DOHH2 (cell line): ENCODE data around the gene ATP5F1D.

Experiments
- H3F3A ChIP-seq: fragments of 200-600 bp; sonication (generic), shearing (Covaris generic); 2 replicates; pipeline ENCODE4 v1.6.0; 2016; ENCODE audit warnings: antibody characterized with exemption, mild to moderate bottlenecking; ENCODE audit not compliant: control insufficient read depth, insufficient read depth
- H3K27ac ChIP-seq: fragments of 200-600 bp; sonication (generic); 2 replicates; pipeline ENCODE4 v1.5.1; 2014; ENCODE audit warnings: low read depth, mild to moderate bottlenecking, low read length, moderate library complexity
- H3K27me3 ChIP-seq: fragments of 200-600 bp; sonication (generic); 2 replicates; pipeline ENCODE4 v1.6.1; 2014; ENCODE audit warnings: mild to moderate bottlenecking, low read length, mixed read lengths; ENCODE audit not compliant: control insufficient read depth
- H3K36me3 ChIP-seq: fragments of 200-600 bp; sonication (generic); 2 replicates; pipeline ENCODE4 v1.6.1; 2014; ENCODE audit warnings: mild to moderate bottlenecking, low read length, moderate library complexity, mixed read lengths; ENCODE audit not compliant: control insufficient read depth
- H3K4me1 ChIP-seq: fragments of 200-600 bp; sonication (generic); 2 replicates; pipeline ENCODE4 v1.6.1; 2014; ENCODE audit warnings: mild to moderate bottlenecking, low read length, mixed read lengths; ENCODE audit not compliant: control insufficient read depth
- H3K4me2 ChIP-seq: fragments of 200-600 bp; sonication (generic); 2 replicates; pipeline ENCODE4 v1.6.0; 2014; ENCODE audit warnings: mild to moderate bottlenecking, low read length, moderate library complexity
- H3K4me3 ChIP-seq: fragments of 200-600 bp; sonication (generic); 2 replicates; pipeline ENCODE4 v1.5.1; 2014; ENCODE audit warnings: mild to moderate bottlenecking, low read length, mixed read lengths
- H3K79me2 ChIP-seq: fragments of 200-600 bp; sonication (generic); 2 replicates; pipeline ENCODE4 v1.6.1; 2014; ENCODE audit warnings: mild to moderate bottlenecking, low read length, mixed read lengths; ENCODE audit not compliant: control insufficient read depth
- H3K9me2 ChIP-seq: fragments of 200-600 bp; sonication (generic); replicated peaks from 2 replicates; pipeline ENCODE4 v1.6.1; 2014; ENCODE audit warnings: mild to moderate bottlenecking, low read length, mixed read lengths; ENCODE audit not compliant: control insufficient read depth
- H3K9me3 ChIP-seq: fragments of 200-600 bp; sonication (generic); 2 replicates; pipeline ENCODE4 v1.6.1; 2014; ENCODE audit warnings: antibody characterized with exemption, low read length, mixed read lengths; ENCODE audit not compliant: control insufficient read depth, insufficient read depth
- H4K20me1 ChIP-seq: fragments of 200-600 bp; sonication (generic); 2 replicates; pipeline ENCODE4 v1.6.0; 2014; ENCODE audit warnings: low read depth, mild to moderate bottlenecking, antibody characterized with exemption, low read length, moderate library complexity; ENCODE audit not compliant: control insufficient read depth, insufficient read depth
- CTCF ChIP-seq: fragments of 200-600 bp; sonication (generic); IDR thresholded peaks from one replicate; pipeline ENCODE4 v1.5.1; 2014; ENCODE audit warnings: antibody characterized with exemption, mild to moderate bottlenecking, low read depth, low read length; ENCODE audit not compliant: poor library complexity, severe bottlenecking
- EZH2phosphoT487 ChIP-seq: fragments of 200-600 bp; sonication (generic); IDR thresholded peaks from 2 replicates; pipeline ENCODE4 v1.6.1; 2017; ENCODE audit warnings: borderline replicate concordance, mild to moderate bottlenecking, antibody characterized with exemption, low read length, moderate library complexity, mixed read lengths

The ATP5F1D gene

GRCh38 chr19:1227304-1228054, 14.1 kb upstream of the ATP5F1D start:
- H3K27me3 ChIP-seq, result no peaks in the 10 kb centered on the region
- no peaks in the 10 kb centered on the region for H3K9me2 ChIP-seq
- H4K20me1 ChIP-seq, result no peaks in the 10 kb centered on the region; the same call in 1 of the 2 replicates
- peaks cover 40% of the 10 kb centered on the region for H3K36me3 ChIP-seq
- TF ChIP-seq EZH2phosphoT487 (no peak), CTCF (no peak)
- H3K9me3 ChIP-seq, result no peaks in the 10 kb centered on the region
- no peak overlapping the region for H3K27ac ChIP-seq
- H3K79me2 ChIP-seq, result no peaks in the 10 kb centered on the region
- no peak overlapping the region for H3K4me2 ChIP-seq
- no peaks in the 10 kb centered on the region for H3K4me1 ChIP-seq
- 0 out of 2 replicates have a peak, but pooled peaks cover 3% of the 10 kb centered on the region for H3F3A ChIP-seq
- no peak overlapping the region for H3K4me3 ChIP-seq

- Histone ChIP-seq H3K9me3 (no peaks in the 10 kb centered on the region), H3K27ac (no peak overlapping the region), H3K4me1 (no peaks in the 10 kb centered on the region), H3K4me2 (no peak overlapping the region), H3K36me3 (peaks cover 32% of the 10 kb centered on the region), H3K79me2 (no peaks in the 10 kb centered on the region), H4K20me1 (no peaks in the 10 kb centered on the region; the same call in 1 of the 2 replicates), H3K4me3 (no peak overlapping the region), H3F3A (0 out of 2 replicates have a peak, but pooled peaks cover 6% of the 10 kb centered on the region), H3K9me2 (no peaks in the 10 kb centered on the region), H3K27me3 (no peaks in the 10 kb centered on the region)
- TF ChIP-seq CTCF (no peak), EZH2phosphoT487 (no peak)
Measured at GRCh38 chr19:1228161-1228957, 13.2 kb upstream of the ATP5F1D start.

DNA sequence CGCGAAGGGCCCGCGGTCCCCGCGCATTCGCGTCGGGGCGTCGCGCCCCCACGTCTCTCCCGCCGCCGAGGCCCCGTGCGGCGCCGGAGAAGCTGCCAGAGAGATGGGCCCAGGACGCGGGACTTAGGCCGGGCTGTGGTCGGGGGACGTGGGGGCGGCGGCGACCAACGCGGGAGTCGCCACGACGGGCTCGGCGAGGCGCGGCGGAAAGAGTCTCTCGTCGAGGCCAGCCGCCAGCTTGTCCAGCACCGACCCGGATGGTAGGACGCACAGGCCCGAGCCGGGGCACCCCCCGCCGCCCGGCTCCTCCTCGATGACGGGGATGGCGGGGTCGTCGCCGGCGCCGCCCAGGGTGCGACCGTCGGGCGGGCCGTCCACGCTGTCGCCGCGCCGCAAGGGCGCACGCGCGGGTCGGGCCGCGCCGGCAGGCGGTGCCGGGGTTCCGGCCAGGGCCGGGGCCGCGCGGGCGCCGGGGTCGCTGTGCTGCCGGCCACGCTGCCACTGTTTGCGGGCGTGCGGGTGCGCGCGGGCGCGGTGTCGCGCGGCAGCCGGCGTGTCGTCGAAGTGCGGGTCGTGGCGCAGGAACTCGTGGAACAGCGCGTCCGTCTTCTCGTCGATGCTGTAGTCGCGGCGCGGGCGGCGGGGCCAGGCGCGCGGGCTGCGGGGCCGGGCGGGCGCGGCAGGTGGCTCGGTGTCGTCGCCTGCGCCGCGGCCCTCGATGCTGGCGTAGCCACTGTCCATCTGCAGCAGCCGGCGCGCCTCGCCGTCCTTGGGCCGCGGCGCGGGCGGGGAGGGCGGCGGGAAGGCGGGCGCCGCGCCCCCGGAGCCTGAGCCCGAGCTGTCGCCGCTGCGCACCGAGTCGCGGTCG, 12.3 kb upstream of the ATP5F1D start:
- no peak overlapping the region for H3K4me3 ChIP-seq
- H3K27ac ChIP-seq, result no peak overlapping the region
- no peaks in the 10 kb centered on the region for H3K9me2 ChIP-seq
- H3K36me3 ChIP-seq, result peaks cover 24% of the 10 kb centered on the region
- TF ChIP-seq EZH2phosphoT487, result no peak
- no peak for TF ChIP-seq CTCF
- H3F3A ChIP-seq, result 0 out of 2 replicates have a peak, but pooled peaks cover 6% of the 10 kb centered on the region
- H4K20me1 ChIP-seq, result no peaks in the 10 kb centered on the region; the same call in 1 of the 2 replicates
- no peaks in the 10 kb centered on the region for H3K79me2 ChIP-seq
- H3K4me2 ChIP-seq, result no peak overlapping the region
- no peaks in the 10 kb centered on the region for H3K9me3 ChIP-seq
- H3K4me1 ChIP-seq, result no peaks in the 10 kb centered on the region
- no peaks in the 10 kb centered on the region for H3K27me3 ChIP-seq
